ENCODE data around the gene ECE2.
A peak's percentile ranks its signal among the peaks of the same experiment; 100 is the strongest.

The ECE2 gene

GRCh38 chr3:184241447-184242296 lies 34.1 kb upstream of the ECE2 start:
- peak overlapping the region; percentile 21 for H3K27ac ChIP-seq
- TF ChIP-seq ZFX (IDR thresholded peaks at IDR 0.05): peak; percentile 29; the same call in 1 of the 2 replicates
- TF ChIP-seq CTCF (conservative IDR thresholded peaks at IDR 0.05): peak; percentile 93

- peak overlapping the region; percentile 21 for H3K27ac ChIP-seq
- TF ChIP-seq ZFX (IDR thresholded peaks at IDR 0.05) (no peak), CTCF (conservative IDR thresholded peaks at IDR 0.05) (no peak; the same call in 1 of the 2 replicates)
Measured at GRCh38 chr3:184242297-184242685, 33.5 kb upstream of the ECE2 start.

GRCh38 chr3:184248454-184249411 lies 27.1 kb upstream of the ECE2 start, which contains the start of gene ALG3:
Gene ALG3, minus strand, starts transcription at chr3:184248962. Its CDS starts 22 bp downstream, at chr3:184248940.
- TF ChIP-seq ZFX (IDR thresholded peaks at IDR 0.05) (peak; percentile 81; the same call in 1 of the 2 replicates), CTCF (conservative IDR thresholded peaks at IDR 0.05) (no peak)
- peak within 1 kb of the TSS; percentile 98 for H3K27ac ChIP-seq

GRCh38 chr3:184249412-184250166 lies 26.2 kb upstream of the ECE2 start, which contains the start of gene EEF1AKMT4:
Gene EEF1AKMT4, plus strand, starts transcription at chr3:184249672. Its CDS starts 23 bp downstream, at chr3:184249695.
- no peak for TF ChIP-seq CTCF (conservative IDR thresholded peaks at IDR 0.05)
- peak; percentile 89; the same call in 1 of the 2 replicates for TF ChIP-seq ZFX (IDR thresholded peaks at IDR 0.05)
- peak within 1 kb of the TSS; percentile 98 for H3K27ac ChIP-seq

GRCh38 chr3:184250167-184250828 lies 25.5 kb upstream of the ECE2 start:
- peak overlapping the region; percentile 98 for H3K27ac ChIP-seq
- peak; percentile 99 for TF ChIP-seq CTCF (conservative IDR thresholded peaks at IDR 0.05)
- TF ChIP-seq ZFX (IDR thresholded peaks at IDR 0.05): no peak

- no peak for TF ChIP-seq CTCF (conservative IDR thresholded peaks at IDR 0.05)
- TF ChIP-seq ZFX (IDR thresholded peaks at IDR 0.05): no peak
- no peak overlapping the region for H3K27ac ChIP-seq
Measured at GRCh38 chr3:184255291-184256039, 20.4 kb upstream of the ECE2 start.
